K562 (cell line): Measurements from ENCODE around the gene ABCB6. TPM values are rescaled to one million over a fixed set of nuclear protein-coding genes. Genes with fewer than 3 reads are reported as not detected.

Source experiments
- HINFP ChIP-seq: fragments of 450-650 bp; conservative IDR thresholded peaks from 2 replicates; pipeline ENCODE4 v1.6.1; 2016; ENCODE audit warnings: missing genetic modification characterization, low read depth, mild to moderate bottlenecking, control low read depth, missing compliant biosample characterization
- HMGXB4 ChIP-seq: sonication (generic); formaldehyde crosslinking; IDR thresholded peaks from 2 replicates; pipeline ENCODE4 v1.8.1; 2023; ENCODE audit warnings: mild to moderate bottlenecking, missing genetic modification reagents
- KHSRP ChIP-seq: fragments of 450-650 bp; IDR thresholded peaks from 2 replicates; pipeline ENCODE4 v1.6.1; 2017
- REST ChIP-seq, 2 experiments: fragments of 450-650 bp; formaldehyde crosslinking in 1 of 2; IDR thresholded peaks; 2 replicates each; pipeline versions ENCODE4 v1.4.0 to v1.6.1; 2014 to 2020; ENCODE audit warnings: mild to moderate bottlenecking in 2 of 2, borderline replicate concordance in 1 of 2, low read depth in 1 of 2
- SIN3B ChIP-seq: fragments of 450-650 bp; IDR thresholded peaks from 2 replicates; pipeline ENCODE4 v1.6.1; 2017; ENCODE audit warnings: low read depth, mild to moderate bottlenecking, moderate library complexity
- SMARCA4 ChIP-seq: fragments of 450-650 bp; IDR thresholded peaks from 2 replicates; pipeline ENCODE4 v1.6.1; 2016
- SRSF7 ChIP-seq: fragments of 200-400 bp; formaldehyde crosslinking; optimal IDR thresholded peaks from 2 replicates; pipeline ENCODE3; 2017; ENCODE audit warnings: mild to moderate bottlenecking, low read depth, low read length
- ZNF280B ChIP-seq: fragments of 250-450 bp; sonication (Bioruptor Pico); IDR thresholded peaks from 2 replicates; pipeline ENCODE4 v1.5.1; 2021; ENCODE audit warnings: mild to moderate bottlenecking
- ZNF316 ChIP-seq: fragments of 450-650 bp; IDR thresholded peaks from 2 replicates; pipeline ENCODE4 v1.6.1; 2016
- ZNF740 ChIP-seq, 3 experiments: fragments of 200-800 bp in 1 of 3; sonication (Bioruptor generic) in 1 of 3; sonication (generic) in 1 of 3; formaldehyde crosslinking in 1 of 3; IDR thresholded peaks; 2 replicates each; pipeline versions ENCODE4 v1.6.1 to v1.8.0; 2016 to 2022; ENCODE audit warnings: mild to moderate bottlenecking in 2 of 3, missing compliant biosample characterization in 2 of 3, missing genetic modification characterization in 2 of 3, missing genetic modification reagents in 1 of 3
- polyA plus RNA-seq, 8 experiments: library from polyadenylated mRNA; depleted of rRNA in 4 of 8; stranded (reverse) in 5 of 8; unstranded in 3 of 8; fragments of >200 nt; fragmentation: Nextera tagmentation in 2 of 8; fragmentation: Illumina TruSeq in 1 of 8; extraction: Ambion mirVana in 2 of 8; extraction: Trizol in 1 of 8; gene quantifications; 2 replicates each; pipeline versions ENCODE4 v1.2.1 to v1.2.3, GENCODE V29; 2011 to 2014; ENCODE audit warnings: inconsistent platforms in 1 of 8, missing spikeins in 1 of 8
- total RNA-seq, 7 experiments: library from RNA; depleted of rRNA in 6 of 7; stranded (reverse); fragments of >200 nt in 6 of 7; fragmentation: Illumina TruSeq in 2 of 7; extraction: Trizol in 2 of 7; gene quantifications; 2 replicates each; pipeline versions ENCODE4 v1.2.1 to v1.2.3, GENCODE V29; 2011 to 2021; ENCODE audit warnings: low replicate concordance in 1 of 7

Gene ABCB6
- total and polyA plus RNA-seq, 9 of the 15 experiments (the other 6 are each of a cell fraction or from before 2014, with no cell fraction given), result 3.7 to 29.8 (median 16.8) TPM

- no peak; the same call in 1 of the 2 replicates for TF ChIP-seq ZNF740 (CRISPR knock-in tag; IDR thresholded peaks at IDR 0.05)
- no peak for TF ChIP-seq ZNF740 (tag; IDR thresholded peaks at IDR 0.05)
- TF ChIP-seq SMARCA4, result no peak
- TF ChIP-seq REST (IDR thresholded peaks at IDR 0.05; ENCODE audit: borderline replicate concordance), result peak; percentile 97
- TF ChIP-seq REST (CRISPR knock-in tag; IDR thresholded peaks at IDR 0.05; ENCODE audit: low read depth), result no peak
- TF ChIP-seq HMGXB4, result no peak
- no peak for TF ChIP-seq HINFP (tag)
- peak; percentile 72 for TF ChIP-seq ZNF316
- TF ChIP-seq SIN3B, result peak; percentile 89; the same call in 1 of the 2 replicates
- TF ChIP-seq ZNF280B (CRISPR knock-in tag), result no peak
- TF ChIP-seq KHSRP, result 0 out of 2 replicates have a peak, but pooled peaks have one; percentile 34
- TF ChIP-seq SRSF7, result no peak
Observed at GRCh38 chr2:219245148-219245898, 26.6 kb upstream of the ABCB6 start, which contains the start of the genes GLB1L and STK16 (continued).
